Body of pancreas (tissue), 4 donors: ENCODE measurements around the gene NDUFS1.

ENCODE experiments used
- CTCF ChIP-seq, 7 experiments: fragments of 450-650 bp in 4 of 7; fragments of 200-600 bp in 3 of 7; sonication (generic) in 3 of 7; IDR thresholded peaks; one replicate each; pipeline ENCODE4 v1.5.1; 2016 to 2019; ENCODE audit warnings: antibody characterized with exemption in 7 of 7
- POLR2A ChIP-seq, 3 donors: fragments of 450-650 bp; IDR thresholded peaks; one replicate each; pipeline ENCODE4 v1.6.1; 2016; ENCODE audit warnings: antibody characterized with exemption in 3 of 3, mild to moderate bottlenecking in 2 of 3

GRCh38 chr2:206160807-206161179 lies 1.5 kb upstream of the NDUFS1 start:
- TF ChIP-seq CTCF (IDR thresholded peaks at IDR 0.05) (no peak), POLR2A (IDR thresholded peaks at IDR 0.05) (no peak)
